Measurements from ENCODE around the gene CATSPERZ. TPM values are rescaled to one million over a fixed set of nuclear protein-coding genes. Genes with fewer than 3 reads are reported as not detected.
A peak's percentile ranks its signal among the peaks of the same experiment; 100 is the strongest.

Gene CATSPERZ
- total and polyA plus RNA-seq, 9 of the 15 experiments (the other 6 are each of a cell fraction or from before 2014, with no cell fraction given) = 0.86 to 8.5 (median 3.5) TPM

DNA sequence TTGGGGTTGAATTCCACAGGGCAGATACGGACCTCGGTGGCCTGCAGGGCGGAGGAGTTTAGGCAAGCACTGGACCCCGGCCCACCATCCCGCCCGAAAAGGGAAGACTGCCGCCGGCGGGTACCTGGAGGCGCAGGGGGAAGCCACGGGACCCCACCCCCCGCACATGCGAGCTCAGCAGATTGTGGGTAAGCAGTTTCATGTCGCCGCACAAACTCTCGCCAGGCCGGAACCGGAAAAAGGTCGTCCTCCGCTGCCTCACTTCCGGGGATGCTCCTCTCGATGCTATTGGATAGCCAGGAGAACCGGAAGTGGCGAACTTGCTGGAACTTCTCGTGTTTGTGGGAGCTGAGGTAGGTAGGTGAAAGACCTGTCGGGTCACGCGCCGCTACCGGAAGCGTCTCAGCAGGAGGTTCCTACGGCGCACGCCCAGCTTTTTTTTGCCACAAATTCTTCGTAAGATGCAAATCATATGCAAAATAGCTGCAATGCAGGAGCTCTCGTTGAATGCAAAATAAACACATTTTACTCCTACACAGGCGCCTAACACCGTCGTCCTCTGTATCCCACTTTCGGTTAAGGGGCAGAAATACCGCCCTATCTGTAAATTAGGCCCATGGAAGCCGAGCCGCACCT lies 17.3 kb downstream of the CATSPERZ start, which contains the start of gene TRMT112 (continued):
- TF ChIP-seq MAZ (CRISPR knock-in tag; conservative IDR thresholded peaks at IDR 0.05 in 1 of 2, IDR thresholded peaks at IDR 0.05 in 1 of 2) (no peak; a peak in 1 of 4 replicates), CLOCK (CRISPR knock-in tag; IDR thresholded peaks at IDR 0.05; ENCODE audit: borderline replicate concordance) (no peak), XRCC5 (IDR thresholded peaks at IDR 0.05; ENCODE audit: low read depth, low read length) (no peak), CHCHD3 (CRISPR knock-in tag; IDR thresholded peaks at IDR 0.05) (0 out of 2 replicates have a peak, but pooled peaks have one; percentile 22), MIER1 (IDR thresholded peaks at IDR 0.05; ENCODE audit: low read depth) (0 out of 2 replicates have a peak, but pooled peaks have one; percentile 10), MED1 (CRISPR knock-in tag; IDR thresholded peaks at IDR 0.05; ENCODE audit: borderline replicate concordance) (no peak), RBM17 (IDR thresholded peaks at IDR 0.05; ENCODE audit: borderline replicate concordance, low read depth, low read length) (no peak), ETV5 (CRISPR knock-in tag; IDR thresholded peaks at IDR 0.05; ENCODE audit: low read depth) (peak; percentile 93), RNF2 (IDR thresholded peaks at IDR 0.05) (0 out of 2 replicates have a peak, but pooled peaks have one; percentile 7), TEAD2 (tag; IDR thresholded peaks at IDR 0.05) (no peak), KDM4B (IDR thresholded peaks at IDR 0.05; ENCODE audit: borderline replicate concordance in 2 of 2, low read depth in 1 of 2) (peak in 1 of 2 experiments; percentile 86; a peak in 2 of 4 replicates), RBM25 (IDR thresholded peaks at IDR 0.05; ENCODE audit: low read depth, low read length, severe bottlenecking) (no peak), EP400 (IDR thresholded peaks at IDR 0.05) (peak; percentile 92), EGR1 (conservative IDR thresholded peaks at IDR 0.05) (peak; percentile 30; the same call in 1 of the 2 replicates), HES1 (IDR thresholded peaks at IDR 0.05; ENCODE audit: low read depth) (peak; percentile 71)
- TF ChIP-seq, protein P1, sequence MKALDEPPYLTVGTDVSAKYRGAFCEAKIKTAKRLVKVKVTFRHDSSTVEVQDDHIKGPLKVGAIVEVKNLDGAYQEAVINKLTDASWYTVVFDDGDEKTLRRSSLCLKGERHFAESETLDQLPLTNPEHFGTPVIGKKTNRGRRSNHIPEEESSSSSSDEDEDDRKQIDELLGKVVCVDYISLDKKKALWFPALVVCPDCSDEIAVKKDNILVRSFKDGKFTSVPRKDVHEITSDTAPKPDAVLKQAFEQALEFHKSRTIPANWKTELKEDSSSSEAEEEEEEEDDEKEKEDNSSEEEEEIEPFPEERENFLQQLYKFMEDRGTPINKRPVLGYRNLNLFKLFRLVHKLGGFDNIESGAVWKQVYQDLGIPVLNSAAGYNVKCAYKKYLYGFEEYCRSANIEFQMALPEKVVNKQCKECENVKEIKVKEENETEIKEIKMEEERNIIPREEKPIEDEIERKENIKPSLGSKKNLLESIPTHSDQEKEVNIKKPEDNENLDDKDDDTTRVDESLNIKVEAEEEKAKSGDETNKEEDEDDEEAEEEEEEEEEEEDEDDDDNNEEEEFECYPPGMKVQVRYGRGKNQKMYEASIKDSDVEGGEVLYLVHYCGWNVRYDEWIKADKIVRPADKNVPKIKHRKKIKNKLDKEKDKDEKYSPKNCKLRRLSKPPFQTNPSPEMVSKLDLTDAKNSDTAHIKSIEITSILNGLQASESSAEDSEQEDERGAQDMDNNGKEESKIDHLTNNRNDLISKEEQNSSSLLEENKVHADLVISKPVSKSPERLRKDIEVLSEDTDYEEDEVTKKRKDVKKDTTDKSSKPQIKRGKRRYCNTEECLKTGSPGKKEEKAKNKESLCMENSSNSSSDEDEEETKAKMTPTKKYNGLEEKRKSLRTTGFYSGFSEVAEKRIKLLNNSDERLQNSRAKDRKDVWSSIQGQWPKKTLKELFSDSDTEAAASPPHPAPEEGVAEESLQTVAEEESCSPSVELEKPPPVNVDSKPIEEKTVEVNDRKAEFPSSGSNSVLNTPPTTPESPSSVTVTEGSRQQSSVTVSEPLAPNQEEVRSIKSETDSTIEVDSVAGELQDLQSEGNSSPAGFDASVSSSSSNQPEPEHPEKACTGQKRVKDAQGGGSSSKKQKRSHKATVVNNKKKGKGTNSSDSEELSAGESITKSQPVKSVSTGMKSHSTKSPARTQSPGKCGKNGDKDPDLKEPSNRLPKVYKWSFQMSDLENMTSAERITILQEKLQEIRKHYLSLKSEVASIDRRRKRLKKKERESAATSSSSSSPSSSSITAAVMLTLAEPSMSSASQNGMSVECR (CRISPR knock-in tag; IDR thresholded peaks at IDR 0.05) = peak; percentile 87; the same call in 1 of the 2 replicates
- TF ChIP-seq, protein P2, sequence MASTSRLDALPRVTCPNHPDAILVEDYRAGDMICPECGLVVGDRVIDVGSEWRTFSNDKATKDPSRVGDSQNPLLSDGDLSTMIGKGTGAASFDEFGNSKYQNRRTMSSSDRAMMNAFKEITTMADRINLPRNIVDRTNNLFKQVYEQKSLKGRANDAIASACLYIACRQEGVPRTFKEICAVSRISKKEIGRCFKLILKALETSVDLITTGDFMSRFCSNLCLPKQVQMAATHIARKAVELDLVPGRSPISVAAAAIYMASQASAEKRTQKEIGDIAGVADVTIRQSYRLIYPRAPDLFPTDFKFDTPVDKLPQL (IDR thresholded peaks at IDR 0.05; ENCODE audit: extremely low read depth, insufficient read length) = no peak
